IPS-NIHi7 (cell line): ENCODE results near the gene TMX2.
"Not testable (repeated sequence)": the region's sequence is repeated elsewhere in the genome, so short reads cannot be mapped to it uniquely, and the experiment has no call there.

ENCODE experiments used
- DNase-seq: peaks from one replicate; pipeline ENCODE4 v3.0.0; 2012; ENCODE audit warnings: mixed read lengths; ENCODE audit errors: extremely low spot score

The TMX2 gene

DNA sequence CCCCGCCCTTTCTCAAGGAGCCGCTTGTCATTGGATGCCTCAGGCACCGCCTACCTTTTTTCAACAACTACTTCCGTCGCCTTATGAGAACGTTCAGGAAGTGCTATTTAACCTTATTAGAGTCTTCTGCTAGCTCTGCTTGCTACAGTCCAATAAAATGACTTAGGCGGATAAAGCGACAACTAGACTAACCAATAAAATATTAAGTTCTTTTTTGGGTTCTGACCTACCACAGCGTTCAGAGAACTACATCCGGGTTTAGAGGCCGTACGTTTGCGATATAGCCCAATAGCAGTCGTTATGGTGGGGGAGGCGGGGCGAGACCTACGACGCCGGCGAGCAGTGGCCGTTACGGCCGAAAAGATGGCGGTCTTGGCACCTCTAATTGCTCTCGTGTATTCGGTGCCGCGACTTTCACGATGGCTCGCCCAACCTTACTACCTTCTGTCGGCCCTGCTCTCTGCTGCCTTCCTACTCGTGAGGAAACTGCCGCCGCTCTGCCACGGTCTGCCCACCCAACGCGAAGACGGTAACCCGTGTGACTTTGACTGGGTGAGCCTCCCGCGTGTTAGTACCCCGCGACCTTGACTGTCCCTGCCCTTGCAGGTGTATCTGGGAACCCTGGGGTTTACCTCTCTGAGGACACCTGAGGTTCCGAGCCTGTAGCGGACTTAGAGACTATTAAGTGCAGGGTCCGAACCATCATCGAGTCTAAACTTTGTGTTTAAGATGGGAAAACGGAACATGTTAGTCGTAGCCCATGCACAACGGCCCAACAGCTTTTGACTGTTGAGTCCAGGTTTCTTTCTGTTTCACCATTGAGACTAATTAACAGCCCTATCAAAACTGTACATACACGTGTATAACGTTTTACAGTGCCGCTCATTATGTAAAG lies at the start of gene TMX2:
TSS of gene TMX2 (plus strand) at position 338 of the 895 bp plus-strand sequence. CDS start at position 364, 26 bp downstream.
- peak; percentile 89 for DNase-seq

- DNase-seq: no peak
These were observed 49.5 kb upstream of the TMX2 start for GRCh38 chr11:57662893-57663292.

DNA sequence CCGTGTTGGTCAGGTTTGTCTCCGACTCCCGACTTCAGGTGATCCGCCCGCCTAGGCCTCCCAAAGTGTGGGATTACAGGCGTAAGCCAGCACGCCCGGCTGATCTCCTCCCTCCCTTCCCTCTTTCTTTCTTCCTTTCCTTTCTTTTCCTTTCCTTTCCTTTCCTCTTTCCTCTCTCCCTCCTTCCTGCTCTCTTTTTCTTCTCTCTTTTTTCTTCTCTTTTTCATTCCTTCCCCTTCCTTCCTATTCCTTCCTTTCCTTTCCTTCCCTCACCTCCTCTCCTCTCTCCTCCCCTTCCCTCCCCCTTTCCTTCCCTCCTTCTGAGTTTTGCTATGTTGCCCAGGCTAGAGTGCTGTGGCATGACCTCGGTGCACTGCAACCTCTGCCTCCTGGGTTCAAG lies 48.4 kb upstream of the TMX2 start:
- DNase-seq: no peak

- peak; percentile 93 for DNase-seq
These were observed 45.2 kb upstream of the TMX2 start for GRCh38 chr11:57667117-57667735.

GRCh38 chr11:57667736-57668433 lies 44.5 kb upstream of the TMX2 start, which contains the start of gene ZDHHC5:
TSS of gene ZDHHC5 (plus strand) at chr11:57668114. CDS start at chr11:57673091, 4,977 bp downstream.
- DNase-seq: peak; percentile 98

GRCh38 chr11:57668434-57668782 lies 44.0 kb upstream of the TMX2 start:
- peak; percentile 48 for DNase-seq

DNA sequence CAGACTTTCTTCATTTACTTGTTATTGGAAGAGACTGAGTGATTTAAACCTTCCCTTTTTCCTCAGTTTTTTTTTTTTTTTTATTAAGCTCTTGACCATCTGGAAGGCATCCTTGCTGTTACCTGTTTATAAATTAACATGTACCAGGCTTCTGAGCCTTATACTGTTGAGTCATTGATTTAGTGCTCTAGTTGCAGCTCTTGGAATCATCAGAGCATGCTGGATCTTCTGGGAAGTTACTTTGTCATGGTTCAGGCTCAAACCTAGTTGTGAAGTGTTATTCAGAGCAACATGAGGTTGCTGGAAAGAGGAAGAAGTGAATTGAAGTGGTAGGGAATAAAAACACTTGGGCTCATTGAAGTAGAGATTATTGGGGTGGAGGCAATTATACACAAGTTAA lies 38.1 kb upstream of the TMX2 start:
- DNase-seq: no peak

GRCh38 chr11:57675176-57675941 lies 37.0 kb upstream of the TMX2 start:
- DNase-seq: no peak

- DNase-seq: no peak
These were observed 33.0 kb upstream of the TMX2 start for GRCh38 chr11:57679396-57679795.

GRCh38 chr11:57680552-57680874 lies 31.9 kb upstream of the TMX2 start:
- DNase-seq: no peak

DNA sequence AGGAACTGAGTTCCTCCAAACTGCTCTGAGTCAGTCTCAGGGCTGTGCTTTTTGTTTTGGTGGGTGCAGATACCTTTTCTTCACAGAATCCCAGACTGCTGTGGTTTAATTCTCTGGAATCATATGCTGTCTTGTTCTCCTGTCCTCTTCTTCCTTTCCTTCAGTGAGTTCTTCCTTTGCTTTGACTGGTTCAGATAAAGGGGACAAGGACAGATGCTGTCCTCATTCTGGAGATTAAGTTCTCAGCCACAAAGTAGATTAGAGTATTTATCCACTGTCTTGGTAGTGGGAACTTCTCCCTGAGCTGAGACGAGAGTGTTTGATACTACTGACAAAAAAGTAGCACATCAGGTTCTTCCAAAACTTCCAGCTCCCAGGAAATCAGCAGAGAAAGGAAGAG lies 31.2 kb upstream of the TMX2 start:
- DNase-seq: no peak

- DNase-seq: not testable (repeated sequence)
These were observed 21.9 kb upstream of the TMX2 start for GRCh38 chr11:57690474-57690873.

DNA sequence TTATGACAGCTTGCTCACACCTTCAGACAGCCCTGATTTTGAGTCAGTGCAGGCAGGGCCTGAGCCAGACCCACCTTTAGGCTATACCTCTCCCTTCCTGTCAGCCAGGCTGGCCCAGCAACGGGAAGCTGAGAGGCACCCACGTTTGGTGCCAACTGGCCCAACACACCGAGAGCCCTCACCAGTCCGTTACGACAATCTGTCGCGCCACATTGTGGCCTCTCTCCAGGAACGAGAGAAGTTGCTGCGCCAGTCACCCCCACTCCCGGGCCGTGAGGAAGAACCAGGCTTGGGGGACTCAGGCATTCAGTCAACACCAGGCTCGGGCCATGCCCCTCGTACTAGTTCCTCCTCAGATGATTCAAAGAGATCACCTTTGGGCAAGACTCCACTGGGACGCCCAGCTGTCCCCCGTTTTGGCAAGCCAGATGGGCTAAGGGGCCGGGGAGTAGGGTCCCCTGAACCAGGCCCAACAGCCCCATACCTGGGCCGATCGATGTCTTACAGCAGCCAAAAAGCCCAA lies 13.5 kb upstream of the TMX2 start:
- DNase-seq: no peak

DNA sequence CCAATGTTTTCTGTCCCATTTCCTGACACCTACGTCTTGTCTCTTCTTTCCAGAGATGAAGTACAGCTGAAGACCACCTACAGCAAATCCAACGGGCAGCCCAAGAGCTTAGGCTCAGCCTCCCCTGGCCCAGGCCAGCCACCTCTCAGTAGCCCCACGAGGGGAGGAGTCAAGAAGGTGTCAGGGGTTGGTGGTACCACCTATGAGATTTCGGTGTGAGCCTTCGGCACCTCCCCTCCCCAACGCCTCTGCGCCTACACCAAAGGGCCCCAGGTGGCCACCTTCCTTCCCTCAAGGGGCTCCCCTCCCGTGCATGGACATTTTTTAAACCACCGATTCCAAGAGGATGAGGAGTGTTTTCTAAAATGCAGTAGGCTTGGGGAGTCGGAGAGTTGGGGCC lies 12.6 kb upstream of the TMX2 start:
- no peak for DNase-seq

GRCh38 chr11:57700425-57700824 lies 12.0 kb upstream of the TMX2 start:
- no peak for DNase-seq

GRCh38 chr11:57703341-57703740 lies 9.1 kb upstream of the TMX2 start:
- DNase-seq: no peak

DNA sequence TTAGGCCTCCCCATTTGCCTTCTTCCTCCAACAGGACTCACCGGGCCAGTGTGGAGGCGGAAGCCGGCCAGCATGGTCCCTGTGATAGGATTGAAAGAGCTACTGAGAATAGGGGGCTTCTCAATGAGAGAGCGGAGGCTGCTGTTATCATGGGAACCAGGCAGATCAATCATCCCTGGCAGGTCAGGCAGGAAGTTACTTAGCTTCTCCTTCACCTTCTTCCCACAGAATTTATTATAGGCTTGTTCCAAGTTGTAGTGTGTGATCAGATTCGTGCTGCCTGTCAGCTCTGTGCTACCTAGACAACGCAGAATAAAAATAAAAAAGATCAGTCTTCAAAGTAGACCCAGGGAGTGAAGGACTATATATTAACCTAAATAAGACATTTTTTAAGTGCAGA lies 7.5 kb upstream of the TMX2 start:
- no peak for DNase-seq

GRCh38 chr11:57705432-57705831 lies 7.0 kb upstream of the TMX2 start:
- not testable (repeated sequence) for DNase-seq

GRCh38 chr11:57709802-57710367 lies 2.5 kb upstream of the TMX2 start:
- no peak for DNase-seq

- peak; percentile 93 for DNase-seq
These were observed 758 bp upstream of the TMX2 start, which contains the start of gene MED19 for GRCh38 chr11:57711414-57712255. TSS of gene MED19 (minus strand) at chr11:57712215. CDS start at chr11:57712179, 36 bp downstream.
